ENCODE measurements around the gene OR2B2. TPM values are rescaled to one million over a fixed set of nuclear protein-coding genes. Genes with fewer than 3 reads are reported as not detected.

Gene OR2B2
- total and polyA plus RNA-seq, 4 donors: not detected

GRCh38 chr6:27892649-27893058 lies 19.5 kb downstream of the OR2B2 start (continued):
- no peak for TF ChIP-seq CTCF (IDR thresholded peaks at IDR 0.05; ENCODE audit: low read depth, low read length, missing input control)

GRCh38 chr6:27891320-27891875 lies 20.8 kb downstream of the OR2B2 start:
- 54% methylated on average over 7 of the region's 7 CpGs for WGBS

More at GRCh38 chr6:27891320-27891875, 20.8 kb downstream of the OR2B2 start:
- no peak for DNase-seq (ENCODE audit: low spot score)
- Histone ChIP-seq H3K36me3 (ENCODE audit: control insufficient read depth in 4 of 4, insufficient read depth in 3 of 4, low read depth in 1 of 4, low read length in 3 of 4) (no peaks in the 10 kb centered on the region), H3K9me3 (ENCODE audit: control insufficient read depth in 4 of 4, low read length in 3 of 4) (peaks cover 0 to 12% (median 0%) of the 10 kb centered on the region in 4 donors), H3K27me3 (ENCODE audit: control insufficient read depth in 4 of 4, insufficient read depth in 4 of 4, low read length in 3 of 4) (no peaks in the 10 kb centered on the region), H3K4me1 (ENCODE audit: control insufficient read depth in 4 of 4, insufficient read depth in 4 of 4, low read length in 3 of 4) (peaks cover 3 to 38% (median 18%) of the 10 kb centered on the region in 4 donors), H3K27ac (ENCODE audit: low read depth in 1 of 2, low read length in 2 of 2) (no peak overlapping the region), H3K9ac (ENCODE audit: low read depth in 1 of 2, low read length in 2 of 2) (no peak overlapping the region), H3K4me3 (ENCODE audit: low read depth in 1 of 3, low read length in 3 of 3) (no peak overlapping the region)
- TF ChIP-seq JUND (IDR thresholded peaks at IDR 0.05): no peak
- TF ChIP-seq MAX (IDR thresholded peaks at IDR 0.05): no peak
- no peak for TF ChIP-seq HNF4G (IDR thresholded peaks at IDR 0.05)
- TF ChIP-seq ZBTB33 (IDR thresholded peaks at IDR 0.05): no peak
- no peak for TF ChIP-seq GABPA (IDR thresholded peaks at IDR 0.05 in 1 of 2, conservative IDR thresholded peaks at IDR 0.05 in 1 of 2)
- TF ChIP-seq SP1 (IDR thresholded peaks at IDR 0.05): no peak
- TF ChIP-seq REST (IDR thresholded peaks at IDR 0.05): no peak
- TF ChIP-seq NR2F2 (IDR thresholded peaks at IDR 0.05): no peak
- TF ChIP-seq HNF4A (conservative IDR thresholded peaks at IDR 0.05): no peak
- TF ChIP-seq EGR1 (IDR thresholded peaks at IDR 0.05; ENCODE audit: low read depth in 2 of 2): no peak
- no peak for TF ChIP-seq FOXA2 (IDR thresholded peaks at IDR 0.05)
- no peak for TF ChIP-seq RXRA (IDR thresholded peaks at IDR 0.05)
- TF ChIP-seq TAF1 (conservative IDR thresholded peaks at IDR 0.05): no peak
- TF ChIP-seq RAD21 (IDR thresholded peaks at IDR 0.05): no peak
- no peak for TF ChIP-seq ATF3 (IDR thresholded peaks at IDR 0.05)
